Nephron (organoid): Measurements from ENCODE around the gene RPL39L.
A peak's percentile ranks its signal among the peaks of the same experiment; 100 is the strongest.

Experiments
- H3K27ac Mint-ChIP-seq, 3 experiments: 2 replicates each; pipeline ENCODE4 v1.8.0; 2020; ENCODE audit warnings: mixed read lengths in 3 of 3, mild to moderate bottlenecking in 2 of 3, moderate library complexity in 1 of 3
- H3K27me3 Mint-ChIP-seq: 2 replicates; pipeline ENCODE4 v1.8.0; 2021; ENCODE audit warnings: low read depth, mild to moderate bottlenecking, moderate library complexity, mixed read lengths
- H3K36me3 Mint-ChIP-seq: 2 replicates; pipeline ENCODE4 v1.8.0; 2020; ENCODE audit warnings: low read depth, mixed read lengths
- H3K4me1 Mint-ChIP-seq: 2 replicates; pipeline ENCODE4 v1.8.0; 2020; ENCODE audit warnings: mixed read lengths
- H3K4me3 Mint-ChIP-seq, 3 experiments: 2 replicates each; pipeline ENCODE4 v1.8.0; 2020; ENCODE audit warnings: mild to moderate bottlenecking in 3 of 3, mixed read lengths in 3 of 3, moderate library complexity in 2 of 3
- H3K9me3 Mint-ChIP-seq: 2 replicates; pipeline ENCODE4 v1.8.0; 2020; ENCODE audit warnings: mixed read lengths
- CTCF ChIP-seq, 3 experiments: fragments of 200-600 bp; sonication (generic); IDR thresholded peaks; one replicate each; pipeline ENCODE4 v1.5.0; 2021; ENCODE audit warnings: antibody characterized with exemption in 3 of 3; ENCODE audit not compliant: unreplicated experiment in 3 of 3

RPL39L gene

GRCh38 chr3:187102073-187102634, 37.1 kb downstream of the RPL39L start:
- Mint-ChIP-seq H3K36me3 (peaks cover 10% of the 10 kb centered on the region), H3K4me3 (peak overlapping the region; percentile 46 to 70 (median 70)), H3K4me1 (peaks cover 12% of the 10 kb centered on the region), H3K27ac (peak overlapping the region; percentile 89 to 98 (median 96)), H3K9me3 (peaks cover 26% of the 10 kb centered on the region), H3K27me3 (no peaks in the 10 kb centered on the region)
- TF ChIP-seq CTCF (IDR thresholded peaks at IDR 0.05; ENCODE audit: unreplicated experiment in 3 of 3): no peak

- Mint-ChIP-seq H3K27me3 (no peaks in the 10 kb centered on the region), H3K27ac (peak overlapping the region; percentile 89 to 98 (median 96)), H3K4me3 (peak overlapping the region; percentile 46 to 70 (median 70)), H3K9me3 (peaks cover 32% of the 10 kb centered on the region), H3K4me1 (peaks cover 12% of the 10 kb centered on the region), H3K36me3 (peaks cover 11% of the 10 kb centered on the region)
- no peak for TF ChIP-seq CTCF (IDR thresholded peaks at IDR 0.05; ENCODE audit: unreplicated experiment in 3 of 3)
Measured at GRCh38 chr3:187101184-187102072, 37.9 kb downstream of the RPL39L start.

- H3K27me3 Mint-ChIP-seq: no peaks in the 10 kb centered on the region
- no peak for TF ChIP-seq CTCF (IDR thresholded peaks at IDR 0.05; ENCODE audit: unreplicated experiment in 3 of 3)
Measured at GRCh38 chr3:187098923-187099512, 40.3 kb downstream of the RPL39L start.

GRCh38 chr3:187093320-187093719, 46.0 kb downstream of the RPL39L start:
- no peak overlapping the region for H3K27ac Mint-ChIP-seq
- H3K36me3 Mint-ChIP-seq: peaks cover 9% of the 10 kb centered on the region
- no peak for TF ChIP-seq CTCF (IDR thresholded peaks at IDR 0.05; ENCODE audit: unreplicated experiment in 3 of 3)
- H3K27me3 Mint-ChIP-seq: no peaks in the 10 kb centered on the region
- H3K4me1 Mint-ChIP-seq: peaks cover 1% of the 10 kb centered on the region
- H3K9me3 Mint-ChIP-seq: peaks cover 65% of the 10 kb centered on the region
- H3K4me3 Mint-ChIP-seq: no peak overlapping the region

More at GRCh38 chr3:187098923-187099512, 40.3 kb downstream of the RPL39L start:
- Mint-ChIP-seq H3K27ac (no peak overlapping the region), H3K36me3 (peaks cover 14% of the 10 kb centered on the region), H3K4me1 (peaks cover 12% of the 10 kb centered on the region), H3K4me3 (no peak overlapping the region), H3K9me3 (peaks cover 47% of the 10 kb centered on the region)

GRCh38 chr3:187088701-187089100, 50.6 kb downstream of the RPL39L start:
- Mint-ChIP-seq H3K9me3 (peaks cover 50% of the 10 kb centered on the region), H3K36me3 (peaks cover 8% of the 10 kb centered on the region), H3K27me3 (no peaks in the 10 kb centered on the region), H3K4me3 (no peak overlapping the region), H3K27ac (no peak overlapping the region), H3K4me1 (peaks cover 10% of the 10 kb centered on the region)
- no peak for TF ChIP-seq CTCF (IDR thresholded peaks at IDR 0.05; ENCODE audit: unreplicated experiment in 3 of 3)
